ENCODE measurements around the gene ATP2C2.
"Not testable (repeated sequence)": the region's sequence is repeated elsewhere in the genome, so short reads cannot be mapped to it uniquely, and the experiment has no call there.

DNA sequence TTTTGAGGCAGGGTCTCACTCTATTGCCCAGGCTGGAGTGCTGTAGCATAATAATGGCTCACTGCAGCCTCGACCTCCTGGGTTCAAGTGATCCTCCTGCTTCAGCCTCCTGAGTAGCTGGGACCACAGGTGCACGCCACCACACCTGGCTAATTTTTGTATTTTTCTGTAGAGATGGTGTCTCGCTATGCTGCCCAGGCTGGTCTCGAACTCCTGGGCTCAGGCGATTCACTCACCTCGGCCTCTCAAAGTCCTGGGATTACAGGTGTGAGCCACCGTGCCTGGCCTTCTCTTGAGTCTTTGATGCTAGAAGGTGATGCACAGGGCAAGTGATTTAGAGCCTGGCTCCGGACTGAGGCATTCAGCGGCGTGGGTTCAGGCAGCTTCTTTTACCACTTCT is 24.5 kb upstream of the ATP2C2 start:
- TF ChIP-seq, protein P1, sequence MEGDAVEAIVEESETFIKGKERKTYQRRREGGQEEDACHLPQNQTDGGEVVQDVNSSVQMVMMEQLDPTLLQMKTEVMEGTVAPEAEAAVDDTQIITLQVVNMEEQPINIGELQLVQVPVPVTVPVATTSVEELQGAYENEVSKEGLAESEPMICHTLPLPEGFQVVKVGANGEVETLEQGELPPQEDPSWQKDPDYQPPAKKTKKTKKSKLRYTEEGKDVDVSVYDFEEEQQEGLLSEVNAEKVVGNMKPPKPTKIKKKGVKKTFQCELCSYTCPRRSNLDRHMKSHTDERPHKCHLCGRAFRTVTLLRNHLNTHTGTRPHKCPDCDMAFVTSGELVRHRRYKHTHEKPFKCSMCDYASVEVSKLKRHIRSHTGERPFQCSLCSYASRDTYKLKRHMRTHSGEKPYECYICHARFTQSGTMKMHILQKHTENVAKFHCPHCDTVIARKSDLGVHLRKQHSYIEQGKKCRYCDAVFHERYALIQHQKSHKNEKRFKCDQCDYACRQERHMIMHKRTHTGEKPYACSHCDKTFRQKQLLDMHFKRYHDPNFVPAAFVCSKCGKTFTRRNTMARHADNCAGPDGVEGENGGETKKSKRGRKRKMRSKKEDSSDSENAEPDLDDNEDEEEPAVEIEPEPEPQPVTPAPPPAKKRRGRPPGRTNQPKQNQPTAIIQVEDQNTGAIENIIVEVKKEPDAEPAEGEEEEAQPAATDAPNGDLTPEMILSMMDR (IDR thresholded peaks at IDR 0.05), result not testable (repeated sequence)
- TF ChIP-seq POLR2A (IDR thresholded peaks at IDR 0.05); EP300 (IDR thresholded peaks at IDR 0.05; ENCODE audit: low read depth); POLR2AphosphoS5 (IDR thresholded peaks at IDR 0.05): not testable (repeated sequence)
